Measurements from ENCODE around the gene BCL2L12.

GRCh38 chr19:49646586-49646985 is 19.1 kb upstream of the BCL2L12 start:
- TF ChIP-seq, protein P1, sequence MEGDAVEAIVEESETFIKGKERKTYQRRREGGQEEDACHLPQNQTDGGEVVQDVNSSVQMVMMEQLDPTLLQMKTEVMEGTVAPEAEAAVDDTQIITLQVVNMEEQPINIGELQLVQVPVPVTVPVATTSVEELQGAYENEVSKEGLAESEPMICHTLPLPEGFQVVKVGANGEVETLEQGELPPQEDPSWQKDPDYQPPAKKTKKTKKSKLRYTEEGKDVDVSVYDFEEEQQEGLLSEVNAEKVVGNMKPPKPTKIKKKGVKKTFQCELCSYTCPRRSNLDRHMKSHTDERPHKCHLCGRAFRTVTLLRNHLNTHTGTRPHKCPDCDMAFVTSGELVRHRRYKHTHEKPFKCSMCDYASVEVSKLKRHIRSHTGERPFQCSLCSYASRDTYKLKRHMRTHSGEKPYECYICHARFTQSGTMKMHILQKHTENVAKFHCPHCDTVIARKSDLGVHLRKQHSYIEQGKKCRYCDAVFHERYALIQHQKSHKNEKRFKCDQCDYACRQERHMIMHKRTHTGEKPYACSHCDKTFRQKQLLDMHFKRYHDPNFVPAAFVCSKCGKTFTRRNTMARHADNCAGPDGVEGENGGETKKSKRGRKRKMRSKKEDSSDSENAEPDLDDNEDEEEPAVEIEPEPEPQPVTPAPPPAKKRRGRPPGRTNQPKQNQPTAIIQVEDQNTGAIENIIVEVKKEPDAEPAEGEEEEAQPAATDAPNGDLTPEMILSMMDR (IDR thresholded peaks at IDR 0.05), result no peak
- TF ChIP-seq POLR2A (IDR thresholded peaks at IDR 0.05) (no peak), EP300 (IDR thresholded peaks at IDR 0.05) (no peak)

Measured in ovary (tissue), 3 donors.